ENCODE data around the gene IL20. TPM values are rescaled to one million over a fixed set of nuclear protein-coding genes. Genes with fewer than 3 reads are reported as not detected.

Gene IL20
- polyA plus RNA-seq, 3 donors, result not detected

DNA sequence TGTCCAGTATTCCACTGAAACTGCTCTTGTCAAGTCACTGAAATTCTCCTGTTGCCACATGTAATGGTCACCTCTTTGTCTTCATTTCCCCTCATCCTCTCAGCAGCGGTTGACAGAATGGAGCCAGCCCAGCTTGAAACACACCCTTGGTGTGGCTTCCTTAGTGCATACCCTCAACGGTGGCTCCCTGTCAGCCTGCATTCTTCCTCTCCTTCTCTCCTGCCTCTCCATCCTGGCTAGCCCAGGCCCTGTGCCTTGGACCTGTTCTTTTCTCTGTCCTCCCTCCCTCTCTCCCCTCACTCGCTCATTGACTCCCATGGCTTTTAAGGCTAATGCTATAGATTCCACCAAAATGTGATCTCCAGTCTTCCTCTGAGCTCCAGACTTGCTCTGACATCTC is 52.7 kb downstream of the IL20 start:
- DNase-seq (ENCODE audit: low read depth in 3 of 3, low spot score in 2 of 3), result no peak

Other genes with a start within 250 kb of the IL20 start
- 1 to 10 TPM; 8.5 to 9.7 (median 8.8) TPM for gene DYRK3, start 230.1 kb upstream of the IL20 start, polyA plus RNA-seq (ENCODE audit: insufficient read length in 3 of 3)
- gene MAPKAPK2, start 180.7 kb upstream of the IL20 start, polyA plus RNA-seq (ENCODE audit: insufficient read length in 3 of 3), result 10 to 100 TPM; 66.5 to 80.4 (median 79.6) TPM
- gene IL19, start 94.8 kb upstream of the IL20 start, polyA plus RNA-seq (ENCODE audit: insufficient read length in 3 of 3), result under 1 TPM; 0.54 to 0.96 (median 0.89) TPM
- gene IL10, start 93.1 kb upstream of the IL20 start, polyA plus RNA-seq (ENCODE audit: insufficient read length in 3 of 3), result under 1 TPM; 0.19 to 0.33 (median 0.27) TPM
- gene IL24, start 31.8 kb downstream of the IL20 start, polyA plus RNA-seq (ENCODE audit: insufficient read length in 3 of 3), result under 1 TPM; 0.18 to 0.35 (median 0.35) TPM
- 1 to 10 TPM; 1.9 to 2.4 (median 2.0) TPM for gene FCMR, start 56.3 kb downstream of the IL20 start, polyA plus RNA-seq (ENCODE audit: insufficient read length in 3 of 3)
- 1 to 10 TPM in 2 of 3 donors, under 1 TPM in 1; 0.94 to 2.4 (median 1.2) TPM for gene PIGR, start 80.8 kb downstream of the IL20 start, polyA plus RNA-seq (ENCODE audit: insufficient read length in 3 of 3)
- 10 to 100 TPM in 1 of 3 donors, 1 to 10 TPM in 2; 5.9 to 12.5 (median 9.8) TPM for gene FCAMR, start 104.8 kb downstream of the IL20 start, polyA plus RNA-seq (ENCODE audit: insufficient read length in 3 of 3)
- gene C1orf116, start 167.1 kb downstream of the IL20 start, polyA plus RNA-seq (ENCODE audit: insufficient read length in 3 of 3), result 10 to 100 TPM; 18.0 to 22.3 (median 20.2) TPM
- gene YOD1, start 185.6 kb downstream of the IL20 start, polyA plus RNA-seq (ENCODE audit: insufficient read length in 3 of 3), result 10 to 100 TPM; 15.1 to 16.2 (median 16.1) TPM
- gene PFKFB2, start 187.7 kb downstream of the IL20 start, polyA plus RNA-seq (ENCODE audit: insufficient read length in 3 of 3), result 10 to 100 TPM; 15.1 to 17.0 (median 15.4) TPM
- under 1 TPM; 0.10 to 0.35 (median 0.21) TPM for gene C4BPB, start 223.2 kb downstream of the IL20 start, polyA plus RNA-seq (ENCODE audit: insufficient read length in 3 of 3)
- under 1 TPM; 0.24 to 0.47 (median 0.40) TPM for gene C4BPA, start 238.6 kb downstream of the IL20 start, polyA plus RNA-seq (ENCODE audit: insufficient read length in 3 of 3)

Data from right renal cortex interstitium (tissue), 3 donors.